H1 (cell line): Measurements from ENCODE around the gene ABCA2. TPM values are rescaled to one million over a fixed set of nuclear protein-coding genes. Genes with fewer than 3 reads are reported as not detected.

Experiments
- BACH1 ChIP-seq: IDR thresholded peaks from 2 replicates; pipeline ENCODE4 v1.6.1; 2012; ENCODE audit warnings: low read length, improper control_type of control experiment
- BRCA1 ChIP-seq: IDR thresholded peaks from 2 replicates; pipeline ENCODE4 v1.6.1; 2012; ENCODE audit warnings: low read depth, low read length, improper control_type of control experiment
- CBX5 ChIP-seq: fragments of 300-800, 300-1000 bp; sonication (generic); IDR thresholded peaks from 2 replicates; pipeline ENCODE4 v1.7.1; 2016; ENCODE audit warnings: antibody characterized with exemption, low read length, low read depth
- EGR1 ChIP-seq: IDR thresholded peaks from 2 replicates; pipeline ENCODE4 v1.6.1; 2011; ENCODE audit warnings: low read depth, low read length, borderline replicate concordance
- EP300 ChIP-seq, 2 experiments: IDR thresholded peaks; 1 replicate in 1 of 2; 2 replicates in 1 of 2; pipeline ENCODE4 v1.6.1; 2011 to 2012; ENCODE audit warnings: low read depth in 2 of 2, low read length in 2 of 2, mild to moderate bottlenecking in 2 of 2, borderline replicate concordance in 1 of 2, inconsistent platforms in 1 of 2, moderate library complexity in 1 of 2
- HDAC6 ChIP-seq: IDR thresholded peaks from one replicate; pipeline ENCODE4 v1.7.1; 2012; ENCODE audit warnings: low read depth, mild to moderate bottlenecking, inconsistent platforms, low read length, moderate library complexity
- JUN ChIP-seq: IDR thresholded peaks from 2 replicates; pipeline ENCODE4 v1.6.1; 2011; ENCODE audit warnings: low read depth, mild to moderate bottlenecking, improper control_type of control experiment, low read length
- KDM4A ChIP-seq: IDR thresholded peaks from one replicate; pipeline ENCODE4 v1.7.1; 2012; ENCODE audit warnings: low read depth, mild to moderate bottlenecking, moderate library complexity, low read length, inconsistent platforms; ENCODE audit not compliant: severe bottlenecking
- KDM5A ChIP-seq: fragments of 200-600 bp; IDR thresholded peaks from 2 replicates; pipeline ENCODE4 v1.7.1; 2012; ENCODE audit warnings: mild to moderate bottlenecking, low read length, inconsistent platforms, mixed read lengths
- NANOG ChIP-seq: IDR thresholded peaks from 2 replicates; pipeline ENCODE4 v1.6.1; 2011; ENCODE audit warnings: low read length, low read depth, mild to moderate bottlenecking, inconsistent platforms; ENCODE audit not compliant: insufficient read depth, poor library complexity, severe bottlenecking
- POLR2A ChIP-seq, 2 experiments: IDR thresholded peaks; 1 replicate in 1 of 2; 2 replicates in 1 of 2; pipeline ENCODE4 v1.6.1; 2011; ENCODE audit warnings: low read depth in 2 of 2, low read length in 2 of 2, mild to moderate bottlenecking in 2 of 2; ENCODE audit errors: control extremely low read depth in 1 of 2
- POU5F1 ChIP-seq: IDR thresholded peaks from 2 replicates; pipeline ENCODE4 v1.6.1; 2011; ENCODE audit warnings: low read depth, mild to moderate bottlenecking, low read length, moderate library complexity
- RAD21 ChIP-seq, 2 experiments: IDR thresholded peaks in 1 of 2; conservative IDR thresholded peaks in 1 of 2; 2 replicates each; pipeline ENCODE4 v1.6.1; 2011; ENCODE audit warnings: low read depth in 2 of 2, low read length in 2 of 2, improper control_type of control experiment in 1 of 2, inconsistent platforms in 1 of 2, mild to moderate bottlenecking in 1 of 2, moderate library complexity in 1 of 2
- RFX5 ChIP-seq: IDR thresholded peaks from 2 replicates; pipeline ENCODE4 v1.6.1; 2011; ENCODE audit warnings: low read depth, low read length, improper control_type of control experiment, borderline replicate concordance
- SP2 ChIP-seq: IDR thresholded peaks from 2 replicates; pipeline ENCODE4 v1.6.1; 2012; ENCODE audit warnings: mild to moderate bottlenecking, low read length, inconsistent platforms
- TAF1 ChIP-seq: IDR thresholded peaks from 2 replicates; pipeline ENCODE4 v1.6.1; 2011; ENCODE audit warnings: mild to moderate bottlenecking, low read depth, low read length
- TAF7 ChIP-seq: optimal IDR thresholded peaks from 2 replicates; pipeline ENCODE3; 2011; ENCODE audit warnings: low read depth, mild to moderate bottlenecking, inconsistent platforms, low read length, moderate library complexity, borderline replicate concordance
- ZNF274 ChIP-seq: IDR thresholded peaks from 2 replicates; pipeline ENCODE4 v1.7.0; 2012; ENCODE audit warnings: low read length, borderline replicate concordance; ENCODE audit errors: extremely low read depth
- polyA plus RNA-seq, 7 experiments: library from polyadenylated mRNA; depleted of rRNA in 3 of 7; stranded (reverse) in 5 of 7; unstranded in 2 of 7; fragments of >200 nt in 5 of 7; fragments of 200-250 nt in 2 of 7; gene quantifications; 1 replicate in 5 of 7; 2 replicates in 1 of 7; 4 replicates in 1 of 7; pipeline versions ENCODE4 v1.2.1 to v1.2.3, GENCODE V29; 2011 to 2013; ENCODE audit warnings: missing spikeins in 2 of 7, mixed read lengths in 2 of 7
- total RNA-seq: library from RNA; stranded (reverse); fragmentation: NEBNext Ultra II Directional; extraction: Animal tissue kit (Norgen Biotek cat#: 25700); gene quantifications from 2 replicates; pipeline ENCODE4 v1.2.1, GENCODE V29; 2021
- TF ChIP-seq, protein P1 (sequence below): IDR thresholded peaks from 2 replicates; pipeline ENCODE4 v1.6.1; 2011; ENCODE audit warnings: low read depth, mild to moderate bottlenecking, low read length; ENCODE audit not compliant: insufficient read depth
- TF ChIP-seq, protein P2 (sequence below): IDR thresholded peaks from 2 replicates; pipeline ENCODE4 v1.6.1; 2012; ENCODE audit warnings: low read length, inconsistent platforms
- TF ChIP-seq, protein P3 (sequence below): IDR thresholded peaks from 2 replicates; pipeline ENCODE4 v1.6.1; 2012; ENCODE audit warnings: inconsistent platforms

Gene ABCA2
- total and polyA plus RNA-seq, 2 of the 8 experiments (the other 6 are each of a cell fraction or from before 2014, with no cell fraction given), result 12.5 to 14.3 TPM

- peak in 1 of 2 experiments; percentile 56; a peak in 1 of 3 replicates for TF ChIP-seq EP300 (IDR thresholded peaks at IDR 0.05; ENCODE audit: borderline replicate concordance in 1 of 2, low read depth in 2 of 2, low read length in 2 of 2)
- TF ChIP-seq, protein P1, sequence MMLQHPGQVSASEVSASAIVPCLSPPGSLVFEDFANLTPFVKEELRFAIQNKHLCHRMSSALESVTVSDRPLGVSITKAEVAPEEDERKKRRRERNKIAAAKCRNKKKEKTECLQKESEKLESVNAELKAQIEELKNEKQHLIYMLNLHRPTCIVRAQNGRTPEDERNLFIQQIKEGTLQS, result no peak
- TF ChIP-seq RFX5, result no peak
- peak; percentile 96 for TF ChIP-seq KDM4A
- TF ChIP-seq TAF7, result peak; percentile 25
- TF ChIP-seq NANOG, result no peak
- no peak for TF ChIP-seq POU5F1
- no peak for TF ChIP-seq KDM5A
- no peak for TF ChIP-seq BRCA1
- peak; percentile 85; the same call in 1 of the 2 replicates for TF ChIP-seq EGR1
- no peak for TF ChIP-seq HDAC6
- TF ChIP-seq RAD21 (IDR thresholded peaks at IDR 0.05 in 1 of 2, conservative IDR thresholded peaks at IDR 0.05 in 1 of 2; ENCODE audit: low read depth in 2 of 2, low read length in 2 of 2), result peak; percentile 63 to 76
- TF ChIP-seq, protein P2, sequence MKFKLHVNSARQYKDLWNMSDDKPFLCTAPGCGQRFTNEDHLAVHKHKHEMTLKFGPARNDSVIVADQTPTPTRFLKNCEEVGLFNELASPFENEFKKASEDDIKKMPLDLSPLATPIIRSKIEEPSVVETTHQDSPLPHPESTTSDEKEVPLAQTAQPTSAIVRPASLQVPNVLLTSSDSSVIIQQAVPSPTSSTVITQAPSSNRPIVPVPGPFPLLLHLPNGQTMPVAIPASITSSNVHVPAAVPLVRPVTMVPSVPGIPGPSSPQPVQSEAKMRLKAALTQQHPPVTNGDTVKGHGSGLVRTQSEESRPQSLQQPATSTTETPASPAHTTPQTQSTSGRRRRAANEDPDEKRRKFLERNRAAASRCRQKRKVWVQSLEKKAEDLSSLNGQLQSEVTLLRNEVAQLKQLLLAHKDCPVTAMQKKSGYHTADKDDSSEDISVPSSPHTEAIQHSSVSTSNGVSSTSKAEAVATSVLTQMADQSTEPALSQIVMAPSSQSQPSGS, result no peak
- no peak for TF ChIP-seq ZNF274
- no peak for TF ChIP-seq POLR2A (IDR thresholded peaks at IDR 0.05; ENCODE audit: control extremely low read depth in 1 of 2, low read depth in 2 of 2, low read length in 2 of 2)
- TF ChIP-seq CBX5, result no peak
- TF ChIP-seq BACH1, result no peak; the same call in 1 of the 2 replicates
- TF ChIP-seq, protein P3, sequence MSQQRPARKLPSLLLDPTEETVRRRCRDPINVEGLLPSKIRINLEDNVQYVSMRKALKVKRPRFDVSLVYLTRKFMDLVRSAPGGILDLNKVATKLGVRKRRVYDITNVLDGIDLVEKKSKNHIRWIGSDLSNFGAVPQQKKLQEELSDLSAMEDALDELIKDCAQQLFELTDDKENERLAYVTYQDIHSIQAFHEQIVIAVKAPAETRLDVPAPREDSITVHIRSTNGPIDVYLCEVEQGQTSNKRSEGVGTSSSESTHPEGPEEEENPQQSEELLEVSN, result peak; percentile 59; the same call in 1 of the 2 replicates
- 0 out of 2 replicates have a peak, but pooled peaks have one; percentile 6 for TF ChIP-seq TAF1
- no peak for TF ChIP-seq JUN
- no peak for TF ChIP-seq SP2
Observed at GRCh38 chr9:137046088-137046787, 18.2 kb upstream of the ABCA2 start, which contains the start of gene NPDC1 (continued).
